Liver (tissue), 9 donors: ENCODE results near the gene ANO10. TPM values are rescaled to one million over a fixed set of nuclear protein-coding genes. Genes with fewer than 3 reads are reported as not detected.
A peak's percentile ranks its signal among the peaks of the same experiment; 100 is the strongest.

Experiments
- DNase-seq: peaks from one replicate; pipeline ENCODE4 v3.0.0-alpha.2; 2017; ENCODE audit warnings: low spot score
- H3K27ac ChIP-seq, 2 donors: one replicate each; pipeline ENCODE4 v1.7.0; 2013; ENCODE audit warnings: inconsistent platforms in 2 of 2, low read length in 2 of 2, control low read depth in 1 of 2, low read depth in 1 of 2, mild to moderate bottlenecking in 1 of 2
- H3K27me3 ChIP-seq, 4 donors: one replicate each; pipeline versions ENCODE4 v1.6.1 to v1.7.0; 2013; ENCODE audit warnings: low read length in 3 of 4, inconsistent platforms in 1 of 4, mild to moderate bottlenecking in 1 of 4, moderate library complexity in 1 of 4; ENCODE audit not compliant: control insufficient read depth in 4 of 4, insufficient read depth in 4 of 4
- H3K36me3 ChIP-seq, 4 donors: one replicate each; pipeline versions ENCODE4 v1.6.1 to v1.7.0; 2013; ENCODE audit warnings: low read length in 3 of 4, mild to moderate bottlenecking in 3 of 4, low read depth in 1 of 4, moderate library complexity in 1 of 4; ENCODE audit not compliant: control insufficient read depth in 4 of 4, insufficient read depth in 3 of 4
- H3K4me1 ChIP-seq, 4 donors: one replicate each; pipeline versions ENCODE4 v1.6.1 to v1.7.0; 2013; ENCODE audit warnings: low read length in 3 of 4, mild to moderate bottlenecking in 3 of 4, moderate library complexity in 1 of 4; ENCODE audit not compliant: control insufficient read depth in 4 of 4, insufficient read depth in 4 of 4
- H3K4me3 ChIP-seq, 3 donors: one replicate each; pipeline versions ENCODE4 v1.6.1 to v1.7.0; 2013; ENCODE audit warnings: low read length in 3 of 3, control low read depth in 1 of 3, low read depth in 1 of 3, mild to moderate bottlenecking in 1 of 3
- H3K9ac ChIP-seq, 2 donors: one replicate each; pipeline ENCODE4 v1.7.0; 2013; ENCODE audit warnings: low read length in 2 of 2, mild to moderate bottlenecking in 2 of 2, moderate library complexity in 2 of 2, control low read depth in 1 of 2, low read depth in 1 of 2
- H3K9me3 ChIP-seq, 4 donors: one replicate each; pipeline versions ENCODE4 v1.6.1 to v1.7.0; 2013; ENCODE audit warnings: low read length in 3 of 4; ENCODE audit not compliant: control insufficient read depth in 4 of 4
- EGR1 ChIP-seq, 2 donors: IDR thresholded peaks; 2 replicates each; pipeline ENCODE4 v1.6.1; 2016 to 2018; ENCODE audit warnings: antibody characterized with exemption in 2 of 2, low read depth in 2 of 2
- FOXA1 ChIP-seq: IDR thresholded peaks from 2 replicates; pipeline ENCODE4 v1.6.1; 2016; ENCODE audit warnings: antibody characterized with exemption
- FOXA2 ChIP-seq: IDR thresholded peaks from 2 replicates; pipeline ENCODE4 v1.6.1; 2016; ENCODE audit warnings: antibody characterized with exemption
- GABPA ChIP-seq, 2 donors: IDR thresholded peaks in 1 of 2; conservative IDR thresholded peaks in 1 of 2; 2 replicates each; pipeline ENCODE4 v1.6.1; 2016; ENCODE audit warnings: antibody characterized with exemption in 2 of 2, mild to moderate bottlenecking in 1 of 2, moderate library complexity in 1 of 2
- HNF4A ChIP-seq, 2 donors: conservative IDR thresholded peaks; 2 replicates each; pipeline ENCODE4 v1.6.1; 2016; ENCODE audit warnings: antibody characterized with exemption in 2 of 2, mild to moderate bottlenecking in 2 of 2
- HNF4G ChIP-seq: IDR thresholded peaks from 2 replicates; pipeline ENCODE4 v1.6.1; 2016; ENCODE audit warnings: antibody characterized with exemption
- JUND ChIP-seq, 2 donors: IDR thresholded peaks; 2 replicates each; pipeline ENCODE4 v1.6.1; 2016; ENCODE audit warnings: antibody characterized with exemption in 2 of 2
- NR2F2 ChIP-seq: IDR thresholded peaks from 2 replicates; pipeline ENCODE4 v1.6.1; 2016; ENCODE audit warnings: antibody characterized with exemption
- RAD21 ChIP-seq, 2 donors: IDR thresholded peaks; 2 replicates each; pipeline ENCODE4 v1.6.1; 2016; ENCODE audit warnings: antibody characterized with exemption in 2 of 2, mild to moderate bottlenecking in 2 of 2
- RXRA ChIP-seq, 2 donors: IDR thresholded peaks; 2 replicates each; pipeline ENCODE4 v1.6.1; 2017 to 2018; ENCODE audit warnings: antibody characterized with exemption in 2 of 2, mild to moderate bottlenecking in 1 of 2
- SP1 ChIP-seq: IDR thresholded peaks from 2 replicates; pipeline ENCODE4 v1.6.1; 2018; ENCODE audit warnings: antibody characterized with exemption, mild to moderate bottlenecking
- TAF1 ChIP-seq: conservative IDR thresholded peaks from 2 replicates; pipeline ENCODE4 v1.6.1; 2016; ENCODE audit warnings: antibody characterized with exemption, mild to moderate bottlenecking
- YY1 ChIP-seq: IDR thresholded peaks from 2 replicates; pipeline ENCODE4 v1.6.1; 2016; ENCODE audit warnings: antibody characterized with exemption, mild to moderate bottlenecking
- WGBS: extraction: QIAGEN DNeasy Blood & Tissue Kit; methylation state at CpG from one replicate; pipeline ENCODE4 v1.1.7; 2013; 5-methylcytosine and 5-hydroxymethylcytosine counted together
- polyA plus RNA-seq, 2 donors: library from polyadenylated mRNA; stranded (reverse) in 1 of 2; unstranded in 1 of 2; fragments of 200-250 nt in 1 of 2; fragments of >200 nt in 1 of 2; fragmentation: Nextera tagmentation in 1 of 2; extraction: Ambion mirVana in 1 of 2; gene quantifications; one replicate each; pipeline versions ENCODE4 v1.2.1 to v1.2.3, GENCODE V29; 2013 to 2015
- total RNA-seq, 2 donors: library from RNA; depleted of rRNA; stranded (reverse); fragments of >200 nt; gene quantifications; one replicate each; pipeline ENCODE4 v1.2.3, GENCODE V29; 2014
- TF ChIP-seq, protein P1 (sequence below): IDR thresholded peaks from 2 replicates; pipeline ENCODE4 v1.6.1; 2016; ENCODE audit warnings: antibody characterized with exemption
- TF ChIP-seq, protein P2 (sequence below): IDR thresholded peaks from 2 replicates; pipeline ENCODE4 v1.6.1; 2016; ENCODE audit warnings: antibody characterized with exemption
- TF ChIP-seq, protein P3 (sequence below): fragments of 150-350 bp; IDR thresholded peaks from 2 replicates; pipeline ENCODE4 v1.5.1; 2017; ENCODE audit warnings: improper control_type of control experiment, low read depth, low read length; ENCODE audit not compliant: missing input control
- TF ChIP-seq, protein P4 (sequence below): IDR thresholded peaks from 2 replicates; pipeline ENCODE4 v1.6.1; 2016; ENCODE audit warnings: antibody characterized with exemption
- TF ChIP-seq, protein P5 (sequence below): IDR thresholded peaks from 2 replicates; pipeline ENCODE4 v1.6.1; 2016; ENCODE audit warnings: antibody characterized with exemption, mild to moderate bottlenecking
- donor health status: healthy.
- donor health status: healthy.
- donor health status: healthy.
- donor health status: healthy.
- donor health status: healthy.

ANO10 gene
- total and polyA plus RNA-seq, 4 donors, result 5.6 to 8.7 (median 6.8) TPM

DNA sequence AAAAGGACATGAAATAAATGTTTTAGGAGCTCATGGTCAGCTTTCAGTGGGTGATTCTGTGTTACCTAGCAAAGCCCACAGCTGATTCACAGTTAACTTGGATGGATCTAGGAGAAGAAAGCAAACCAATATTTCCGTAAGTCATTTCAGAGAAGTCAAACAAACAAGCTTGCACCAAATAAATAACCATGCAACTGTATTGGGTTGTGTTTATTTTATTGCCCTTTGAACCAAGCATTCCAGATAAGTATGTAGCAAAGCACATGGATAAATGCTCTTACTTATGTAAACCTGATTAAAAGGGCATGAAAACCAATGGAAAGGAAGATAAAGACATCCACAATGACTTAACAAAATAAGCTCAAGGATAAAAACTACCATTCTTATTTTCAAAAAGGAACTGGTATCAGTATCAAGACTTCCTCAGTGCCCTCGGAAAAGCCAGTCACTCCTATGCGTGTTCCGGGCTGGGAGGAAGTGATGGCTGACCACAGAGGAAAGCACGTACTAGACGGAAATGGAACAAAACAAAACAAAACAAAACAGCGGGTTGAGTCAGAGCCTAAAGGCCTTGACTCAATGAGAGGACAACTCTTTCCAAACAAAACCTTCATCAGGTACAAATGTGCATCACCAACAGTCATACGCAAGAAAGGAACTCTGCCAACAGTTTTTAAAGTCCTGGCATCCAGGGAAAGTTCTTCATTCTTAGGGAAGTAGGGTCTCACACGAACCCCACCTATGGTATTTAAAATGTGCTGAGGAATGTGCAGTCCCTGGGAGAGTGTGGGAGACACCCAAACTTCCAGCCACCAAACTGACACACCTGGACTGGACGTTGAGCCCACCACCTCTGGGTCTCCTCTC, 232.2 kb downstream of the ANO10 start:
- TF ChIP-seq FOXA2, result peak; percentile 56
- peak; percentile 82 for TF ChIP-seq SP1
- peak; percentile 61 to 74 for TF ChIP-seq RXRA (IDR thresholded peaks at IDR 0.05)
- TF ChIP-seq, protein P1, sequence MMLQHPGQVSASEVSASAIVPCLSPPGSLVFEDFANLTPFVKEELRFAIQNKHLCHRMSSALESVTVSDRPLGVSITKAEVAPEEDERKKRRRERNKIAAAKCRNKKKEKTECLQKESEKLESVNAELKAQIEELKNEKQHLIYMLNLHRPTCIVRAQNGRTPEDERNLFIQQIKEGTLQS, result peak; percentile 28
- TF ChIP-seq, protein P2, sequence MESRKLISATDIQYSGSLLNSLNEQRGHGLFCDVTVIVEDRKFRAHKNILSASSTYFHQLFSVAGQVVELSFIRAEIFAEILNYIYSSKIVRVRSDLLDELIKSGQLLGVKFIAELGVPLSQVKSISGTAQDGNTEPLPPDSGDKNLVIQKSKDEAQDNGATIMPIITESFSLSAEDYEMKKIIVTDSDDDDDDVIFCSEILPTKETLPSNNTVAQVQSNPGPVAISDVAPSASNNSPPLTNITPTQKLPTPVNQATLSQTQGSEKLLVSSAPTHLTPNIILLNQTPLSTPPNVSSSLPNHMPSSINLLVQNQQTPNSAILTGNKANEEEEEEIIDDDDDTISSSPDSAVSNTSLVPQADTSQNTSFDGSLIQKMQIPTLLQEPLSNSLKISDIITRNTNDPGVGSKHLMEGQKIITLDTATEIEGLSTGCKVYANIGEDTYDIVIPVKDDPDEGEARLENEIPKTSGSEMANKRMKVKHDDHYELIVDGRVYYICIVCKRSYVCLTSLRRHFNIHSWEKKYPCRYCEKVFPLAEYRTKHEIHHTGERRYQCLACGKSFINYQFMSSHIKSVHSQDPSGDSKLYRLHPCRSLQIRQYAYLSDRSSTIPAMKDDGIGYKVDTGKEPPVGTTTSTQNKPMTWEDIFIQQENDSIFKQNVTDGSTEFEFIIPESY, result peak; percentile 29
- peak; percentile 23 for TF ChIP-seq HNF4G
- TF ChIP-seq TAF1, result no peak
- TF ChIP-seq GABPA (IDR thresholded peaks at IDR 0.05 in 1 of 2, conservative IDR thresholded peaks at IDR 0.05 in 1 of 2), result peak; percentile 61 to 82
- peak; percentile 43 to 44 for TF ChIP-seq RAD21 (IDR thresholded peaks at IDR 0.05)
- TF ChIP-seq, protein P3, sequence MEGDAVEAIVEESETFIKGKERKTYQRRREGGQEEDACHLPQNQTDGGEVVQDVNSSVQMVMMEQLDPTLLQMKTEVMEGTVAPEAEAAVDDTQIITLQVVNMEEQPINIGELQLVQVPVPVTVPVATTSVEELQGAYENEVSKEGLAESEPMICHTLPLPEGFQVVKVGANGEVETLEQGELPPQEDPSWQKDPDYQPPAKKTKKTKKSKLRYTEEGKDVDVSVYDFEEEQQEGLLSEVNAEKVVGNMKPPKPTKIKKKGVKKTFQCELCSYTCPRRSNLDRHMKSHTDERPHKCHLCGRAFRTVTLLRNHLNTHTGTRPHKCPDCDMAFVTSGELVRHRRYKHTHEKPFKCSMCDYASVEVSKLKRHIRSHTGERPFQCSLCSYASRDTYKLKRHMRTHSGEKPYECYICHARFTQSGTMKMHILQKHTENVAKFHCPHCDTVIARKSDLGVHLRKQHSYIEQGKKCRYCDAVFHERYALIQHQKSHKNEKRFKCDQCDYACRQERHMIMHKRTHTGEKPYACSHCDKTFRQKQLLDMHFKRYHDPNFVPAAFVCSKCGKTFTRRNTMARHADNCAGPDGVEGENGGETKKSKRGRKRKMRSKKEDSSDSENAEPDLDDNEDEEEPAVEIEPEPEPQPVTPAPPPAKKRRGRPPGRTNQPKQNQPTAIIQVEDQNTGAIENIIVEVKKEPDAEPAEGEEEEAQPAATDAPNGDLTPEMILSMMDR, result no peak
- TF ChIP-seq, protein P4, sequence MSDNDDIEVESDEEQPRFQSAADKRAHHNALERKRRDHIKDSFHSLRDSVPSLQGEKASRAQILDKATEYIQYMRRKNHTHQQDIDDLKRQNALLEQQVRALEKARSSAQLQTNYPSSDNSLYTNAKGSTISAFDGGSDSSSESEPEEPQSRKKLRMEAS, result peak; percentile 96
- peak; percentile 30 for TF ChIP-seq FOXA1
- TF ChIP-seq JUND (IDR thresholded peaks at IDR 0.05), result peak; percentile 40 to 72
- TF ChIP-seq, protein P5, sequence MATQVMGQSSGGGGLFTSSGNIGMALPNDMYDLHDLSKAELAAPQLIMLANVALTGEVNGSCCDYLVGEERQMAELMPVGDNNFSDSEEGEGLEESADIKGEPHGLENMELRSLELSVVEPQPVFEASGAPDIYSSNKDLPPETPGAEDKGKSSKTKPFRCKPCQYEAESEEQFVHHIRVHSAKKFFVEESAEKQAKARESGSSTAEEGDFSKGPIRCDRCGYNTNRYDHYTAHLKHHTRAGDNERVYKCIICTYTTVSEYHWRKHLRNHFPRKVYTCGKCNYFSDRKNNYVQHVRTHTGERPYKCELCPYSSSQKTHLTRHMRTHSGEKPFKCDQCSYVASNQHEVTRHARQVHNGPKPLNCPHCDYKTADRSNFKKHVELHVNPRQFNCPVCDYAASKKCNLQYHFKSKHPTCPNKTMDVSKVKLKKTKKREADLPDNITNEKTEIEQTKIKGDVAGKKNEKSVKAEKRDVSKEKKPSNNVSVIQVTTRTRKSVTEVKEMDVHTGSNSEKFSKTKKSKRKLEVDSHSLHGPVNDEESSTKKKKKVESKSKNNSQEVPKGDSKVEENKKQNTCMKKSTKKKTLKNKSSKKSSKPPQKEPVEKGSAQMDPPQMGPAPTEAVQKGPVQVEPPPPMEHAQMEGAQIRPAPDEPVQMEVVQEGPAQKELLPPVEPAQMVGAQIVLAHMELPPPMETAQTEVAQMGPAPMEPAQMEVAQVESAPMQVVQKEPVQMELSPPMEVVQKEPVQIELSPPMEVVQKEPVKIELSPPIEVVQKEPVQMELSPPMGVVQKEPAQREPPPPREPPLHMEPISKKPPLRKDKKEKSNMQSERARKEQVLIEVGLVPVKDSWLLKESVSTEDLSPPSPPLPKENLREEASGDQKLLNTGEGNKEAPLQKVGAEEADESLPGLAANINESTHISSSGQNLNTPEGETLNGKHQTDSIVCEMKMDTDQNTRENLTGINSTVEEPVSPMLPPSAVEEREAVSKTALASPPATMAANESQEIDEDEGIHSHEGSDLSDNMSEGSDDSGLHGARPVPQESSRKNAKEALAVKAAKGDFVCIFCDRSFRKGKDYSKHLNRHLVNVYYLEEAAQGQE, result peak; percentile 55
- peak; percentile 69 to 77 for TF ChIP-seq HNF4A (conservative IDR thresholded peaks at IDR 0.05)
- peak; percentile 62 to 89 for TF ChIP-seq EGR1 (IDR thresholded peaks at IDR 0.05; ENCODE audit: low read depth in 2 of 2)
- TF ChIP-seq NR2F2, result peak; percentile 87
- peak; percentile 76 for TF ChIP-seq YY1
- Histone ChIP-seq H3K4me1 (peaks cover 6 to 19% (median 12%) of the 10 kb centered on the region in 4 donors), H3K9ac (peak overlapping the region in 1 of 2 donors; percentile 28), H3K27ac (peak overlapping the region; percentile 62 to 88), H3K27me3 (no peaks in the 10 kb centered on the region), H3K4me3 (peak overlapping the region in 1 of 3 donors; percentile 2), H3K36me3 (no peaks in the 10 kb centered on the region), H3K9me3 (no peaks in the 10 kb centered on the region)
- 29% methylated on average over 10 of the region's 10 CpGs for WGBS
- no peak for DNase-seq
